KG1 (cell line): Measurements from ENCODE around the gene GOLGA6B.
"Not testable (repeated sequence)": the region's sequence is repeated elsewhere in the genome, so short reads cannot be mapped to it uniquely, and the experiment has no call there.

Experiments
- DNase-seq: peaks from one replicate; lab custom pipeline; 2025; lab: John Stamatoyannopoulos, UW

The GOLGA6B gene

GRCh38 chr15:72654397-72654796, at the start of gene GOLGA6B:
Gene GOLGA6B, plus strand, starts transcription at chr15:72654697. Its CDS starts 41 bp downstream, at chr15:72654738.
- DNase-seq, result not testable (repeated sequence)

GRCh38 chr15:72604794-72605193, 49.7 kb upstream of the GOLGA6B start:
- DNase-seq, result no peak

- DNase-seq, result not testable (repeated sequence)
Observed at GRCh38 chr15:72608084-72608483, 46.4 kb upstream of the GOLGA6B start.

- DNase-seq, result no peak
Observed at GRCh38 chr15:72609862-72610261, 44.6 kb upstream of the GOLGA6B start.

- DNase-seq, result not testable (repeated sequence)
Observed at GRCh38 chr15:72612324-72612723, 42.2 kb upstream of the GOLGA6B start.

GRCh38 chr15:72614810-72615532, 39.5 kb upstream of the GOLGA6B start:
- DNase-seq, result no peak

- not testable (repeated sequence) for DNase-seq
Observed at GRCh38 chr15:72615533-72616233, 38.8 kb upstream of the GOLGA6B start.

GRCh38 chr15:72616491-72617210, 37.8 kb upstream of the GOLGA6B start:
- DNase-seq, result no peak

- not testable (repeated sequence) for DNase-seq
Observed at GRCh38 chr15:72623854-72624253, 30.6 kb upstream of the GOLGA6B start.

GRCh38 chr15:72626153-72626552, 28.3 kb upstream of the GOLGA6B start:
- not testable (repeated sequence) for DNase-seq

- DNase-seq, result not testable (repeated sequence)
Observed at GRCh38 chr15:72628249-72629067, 26.0 kb upstream of the GOLGA6B start.

- not testable (repeated sequence) for DNase-seq
Observed at GRCh38 chr15:72629068-72629570, 25.4 kb upstream of the GOLGA6B start.

GRCh38 chr15:72636519-72637282, 17.8 kb upstream of the GOLGA6B start:
- not testable (repeated sequence) for DNase-seq

- not testable (repeated sequence) for DNase-seq
Observed at GRCh38 chr15:72639759-72640483, 14.6 kb upstream of the GOLGA6B start.

GRCh38 chr15:72642271-72642670, 12.2 kb upstream of the GOLGA6B start:
- DNase-seq, result not testable (repeated sequence)

GRCh38 chr15:72648631-72649253, 5.8 kb upstream of the GOLGA6B start:
- not testable (repeated sequence) for DNase-seq

GRCh38 chr15:72656014-72656413, 1.5 kb downstream of the GOLGA6B start:
- not testable (repeated sequence) for DNase-seq

GRCh38 chr15:72661081-72661480, 6.6 kb downstream of the GOLGA6B start:
- DNase-seq, result not testable (repeated sequence)

- DNase-seq, result not testable (repeated sequence)
Observed at GRCh38 chr15:72663931-72664330, 9.4 kb downstream of the GOLGA6B start.
